HuH-7 (cell line): ENCODE results near the gene BAG5.

Experiments
- DNase-seq: peaks from one replicate; pipeline ENCODE4 v3.0.0; 2011; ENCODE audit warnings: low spot score

Gene BAG5

GRCh38 chr14:103546652-103547454, 15.6 kb downstream of the BAG5 start:
- DNase-seq: peak; percentile 91

DNA sequence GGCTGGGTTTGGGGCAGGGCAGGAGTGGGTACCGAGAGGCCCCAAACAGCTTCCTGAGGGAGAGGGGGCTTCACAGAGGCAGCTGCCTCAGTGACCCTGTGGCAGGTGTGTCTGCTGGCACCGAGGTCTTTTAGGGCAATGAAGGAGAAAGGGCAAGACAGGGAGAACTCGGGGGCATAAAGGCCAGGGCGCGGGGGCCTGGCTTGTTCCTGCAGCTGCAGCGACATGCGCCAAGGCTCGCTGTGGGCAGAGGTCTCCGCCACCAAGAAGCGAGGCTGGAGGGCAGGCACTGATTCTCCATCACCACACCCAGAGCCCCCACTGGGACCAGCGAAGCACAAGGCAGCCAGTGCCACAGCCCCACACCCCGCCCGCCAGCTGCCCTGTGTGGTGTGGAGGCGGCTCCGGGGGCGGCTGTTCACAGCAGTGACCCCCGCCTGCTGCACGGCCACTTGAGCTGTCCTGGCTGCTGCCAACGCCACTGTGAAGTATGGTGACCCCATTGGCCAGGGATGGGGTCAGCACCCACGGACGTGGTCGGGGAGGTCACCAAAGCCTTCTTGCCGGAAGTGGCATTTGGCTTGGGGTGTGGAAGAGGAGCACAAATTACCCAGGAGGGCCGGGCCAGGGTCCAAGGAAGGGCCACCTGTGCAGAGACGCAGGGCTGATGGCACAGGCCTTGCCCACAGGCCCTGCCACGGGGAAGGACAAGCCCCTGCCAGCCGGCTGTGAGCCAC, 16.4 kb downstream of the BAG5 start:
- DNase-seq: no peak

DNA sequence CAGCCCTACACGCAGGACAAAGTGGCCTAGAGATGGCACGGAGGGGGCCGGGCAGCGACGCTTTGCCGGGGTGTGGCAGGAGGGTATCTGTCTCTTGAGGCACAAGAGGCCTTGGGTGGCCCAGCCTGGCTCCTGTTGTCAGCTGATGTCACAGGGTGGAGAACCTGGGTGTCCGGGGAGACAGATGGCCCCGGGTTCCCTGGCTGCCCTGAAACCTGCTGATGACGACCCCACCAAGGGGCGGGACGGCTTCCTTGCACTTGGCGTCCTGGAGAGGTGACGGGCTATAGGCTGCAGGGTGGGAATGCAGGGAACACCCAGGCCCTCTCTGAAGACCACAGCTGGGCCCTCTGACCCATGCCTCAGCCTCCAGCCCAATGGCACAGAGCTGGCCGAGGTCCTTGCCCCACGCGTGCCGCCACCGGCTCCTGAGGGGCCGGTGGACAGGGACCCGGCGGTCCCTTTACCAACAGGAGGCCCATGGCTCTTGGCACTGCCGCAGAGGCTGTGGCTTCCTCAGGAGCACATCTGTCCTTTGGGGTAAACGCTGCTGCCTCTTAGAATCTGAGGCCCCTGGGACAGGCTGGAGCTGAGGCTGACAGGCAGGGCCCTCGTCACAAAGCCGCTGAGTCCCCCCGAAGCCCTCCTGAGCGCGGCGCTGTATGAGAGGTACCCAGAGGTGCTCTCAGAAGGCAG, 17.1 kb downstream of the BAG5 start:
- DNase-seq: no peak

DNA sequence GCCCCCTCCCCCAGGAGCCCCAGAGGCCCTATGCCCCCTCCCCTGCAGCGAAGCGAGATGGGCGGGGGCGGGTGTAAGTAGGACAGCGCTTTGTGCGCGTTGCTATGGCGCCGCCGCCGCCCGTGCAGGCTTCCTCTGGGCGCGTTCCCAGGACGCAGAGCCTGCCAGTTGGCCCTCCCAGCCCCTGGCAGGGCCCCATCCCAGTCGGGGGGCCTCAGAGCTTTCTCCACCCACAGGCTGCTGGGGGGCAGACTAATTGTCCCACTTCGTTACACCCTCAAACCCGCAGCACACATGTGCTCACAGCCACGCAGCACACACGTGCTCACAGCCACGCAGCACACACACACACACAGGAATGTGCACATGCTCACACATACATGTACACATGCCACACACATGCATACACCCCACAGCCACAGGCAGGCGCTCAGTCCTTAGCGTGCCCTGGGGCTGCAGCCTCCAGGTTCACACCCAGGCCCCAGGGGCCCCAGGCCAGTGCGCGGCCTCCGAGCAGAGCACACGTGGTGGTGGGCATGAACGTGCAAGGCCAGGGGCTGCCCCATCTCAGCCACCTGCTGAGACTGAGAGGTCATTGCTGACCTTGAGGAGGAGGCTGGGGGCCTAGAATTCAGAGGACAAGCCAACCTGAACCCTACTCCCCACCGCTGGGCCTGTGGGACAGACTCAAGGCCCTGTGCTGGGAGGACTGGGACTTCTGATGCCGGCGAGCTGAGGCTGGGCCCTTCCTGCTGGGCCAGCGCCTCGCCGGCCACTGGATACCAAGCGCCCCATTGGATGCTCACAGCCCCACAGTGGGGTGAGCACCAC, 17.9 kb downstream of the BAG5 start:
- no peak for DNase-seq

DNA sequence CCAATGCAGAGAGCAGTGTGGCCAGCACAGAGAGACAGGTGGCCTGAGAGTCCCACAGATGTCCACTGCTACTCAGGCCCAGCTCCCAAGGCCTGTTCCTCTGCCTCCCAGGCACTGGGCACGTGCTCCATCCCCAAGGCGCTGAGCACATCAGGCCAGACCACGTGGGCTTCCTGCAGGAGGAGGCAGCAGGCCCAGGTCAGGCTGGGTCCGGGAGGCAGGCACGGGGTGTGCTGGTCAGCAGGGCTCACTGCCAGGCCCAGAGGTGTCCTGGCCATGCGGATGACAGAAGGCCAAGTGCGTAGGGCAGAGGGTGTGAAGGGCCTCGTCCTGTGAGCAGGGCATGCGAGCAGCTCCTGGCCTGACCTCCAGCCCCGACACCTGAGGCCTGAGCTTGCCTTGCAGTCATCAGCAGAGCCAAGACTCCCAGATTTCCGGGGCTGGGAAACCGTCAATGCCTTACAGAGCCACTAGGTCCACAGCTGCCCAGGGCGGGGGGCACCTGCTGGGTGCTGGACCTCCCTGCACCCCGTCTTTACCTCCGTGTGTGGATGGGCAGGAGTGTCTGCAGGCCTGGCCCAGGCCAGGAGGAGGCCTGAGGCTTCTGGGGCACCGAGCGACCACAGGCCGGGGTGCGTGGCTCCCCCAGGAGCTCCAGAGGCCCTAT, 18.6 kb downstream of the BAG5 start:
- DNase-seq: no peak

- no peak for DNase-seq
Measured at GRCh38 chr14:103543140-103543539, 19.3 kb downstream of the BAG5 start.

DNA sequence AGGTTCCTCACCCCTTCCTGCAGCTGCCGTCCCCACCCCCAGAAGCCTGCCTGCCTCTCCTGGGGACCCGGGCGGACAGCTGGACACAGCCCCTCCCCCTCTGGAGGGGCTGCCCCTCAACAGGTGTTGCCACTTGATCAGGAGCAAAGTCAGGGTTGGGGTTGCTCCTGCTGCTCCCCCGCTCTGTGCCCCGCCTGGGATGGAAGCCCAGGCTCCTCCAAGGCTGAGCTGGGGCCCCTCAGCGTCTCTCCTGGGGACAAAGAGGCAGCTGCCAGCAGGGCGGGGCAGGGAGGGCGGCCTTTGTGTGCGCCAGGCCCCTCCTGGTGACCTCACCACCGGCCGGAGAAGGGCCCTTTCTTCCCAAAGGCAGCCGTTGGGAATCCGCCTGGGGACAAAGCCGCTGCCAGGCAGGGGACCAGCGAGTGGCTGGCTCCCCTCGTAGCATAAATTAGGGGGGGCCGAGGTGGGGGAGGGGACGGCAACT, 19.8 kb downstream of the BAG5 start:
- DNase-seq: no peak

DNA sequence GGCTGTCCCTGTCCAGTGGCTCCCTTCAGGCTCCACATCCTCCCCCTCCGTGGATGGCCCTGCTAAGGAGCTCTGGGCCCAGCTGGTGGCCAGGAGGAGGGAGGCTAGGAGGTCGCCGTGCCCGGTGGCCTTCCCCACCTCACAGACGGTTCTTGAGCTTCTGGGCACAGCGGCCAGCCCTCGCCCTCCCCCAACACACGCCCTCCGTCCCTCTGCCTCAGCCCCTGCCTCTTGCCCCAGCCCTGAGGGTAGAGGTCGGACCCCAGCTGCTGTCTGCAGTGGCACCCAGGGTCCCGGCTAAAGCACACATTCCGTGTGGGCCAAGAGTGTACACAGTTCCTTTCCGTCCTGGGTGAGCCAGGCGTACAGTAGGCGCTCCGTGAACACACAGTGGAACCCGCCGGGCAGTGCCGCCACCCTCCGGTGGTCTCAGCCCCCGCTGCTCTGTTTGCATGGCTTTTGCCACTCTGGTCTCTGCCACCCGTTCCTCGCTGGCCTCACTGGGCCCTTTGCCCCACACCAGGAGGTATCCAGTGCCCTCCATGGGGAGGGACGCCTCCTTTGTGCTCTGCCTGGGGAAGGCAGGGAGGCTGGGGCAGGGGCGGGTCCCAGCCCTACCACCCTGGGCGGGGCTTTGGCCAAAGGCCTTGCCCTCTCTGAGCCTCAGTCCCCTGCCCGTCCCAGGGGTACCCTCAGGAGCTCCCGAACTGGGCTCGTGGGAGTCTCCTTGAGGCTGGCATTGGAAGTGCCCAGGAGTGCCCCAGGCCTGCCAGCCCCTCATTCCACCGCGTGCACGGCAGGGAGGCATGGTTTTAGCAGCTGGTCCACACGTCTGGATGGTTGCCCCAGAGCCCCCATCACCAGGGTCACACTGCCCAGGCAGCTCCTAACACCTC, 20.5 kb downstream of the BAG5 start:
- no peak for DNase-seq

DNA sequence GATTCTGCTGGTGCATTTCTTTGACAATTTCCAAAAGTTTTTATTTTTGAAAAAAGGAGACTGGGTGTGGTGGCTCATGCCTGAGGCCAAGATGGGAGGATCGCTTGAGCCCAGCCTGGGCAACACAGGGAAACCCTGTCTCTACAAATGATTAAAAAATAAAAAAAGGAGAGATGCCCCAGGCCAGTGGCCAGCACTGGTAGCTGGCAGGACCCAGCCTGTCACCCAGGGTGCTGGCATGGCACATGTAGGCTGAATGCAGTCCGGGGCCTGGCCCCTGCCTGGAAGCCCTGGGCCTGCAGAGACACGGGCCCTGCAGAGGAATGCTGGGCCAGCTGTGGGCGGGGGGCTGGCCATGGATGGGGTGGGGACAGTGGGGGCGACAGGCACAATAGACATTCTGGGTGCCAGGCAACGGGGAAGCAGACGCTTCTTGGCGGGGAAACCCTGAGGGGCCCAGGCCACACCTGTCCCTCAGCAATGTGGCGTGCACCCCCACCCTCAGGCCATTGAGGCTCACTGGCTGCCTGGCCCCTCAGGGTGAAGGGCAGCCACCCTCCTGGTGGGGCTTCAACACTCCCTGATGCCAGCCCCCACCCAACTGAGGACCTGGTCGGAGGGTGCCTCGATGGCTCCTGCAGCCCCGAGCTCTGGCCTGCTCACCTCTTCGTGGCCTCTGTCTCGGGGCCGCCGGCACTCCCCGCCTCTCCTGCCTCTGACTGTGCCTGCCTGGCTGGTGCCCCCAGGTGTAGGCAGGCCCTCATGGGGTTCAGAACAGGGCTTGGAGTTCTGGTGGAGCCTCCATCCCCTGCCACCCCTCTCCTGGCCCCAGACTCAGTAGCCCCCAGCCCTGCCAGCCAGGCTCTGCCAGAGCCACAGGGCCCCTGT, 21.4 kb downstream of the BAG5 start:
- no peak for DNase-seq

GRCh38 chr14:103539056-103539825, 23.2 kb downstream of the BAG5 start:
- no peak for DNase-seq

DNA sequence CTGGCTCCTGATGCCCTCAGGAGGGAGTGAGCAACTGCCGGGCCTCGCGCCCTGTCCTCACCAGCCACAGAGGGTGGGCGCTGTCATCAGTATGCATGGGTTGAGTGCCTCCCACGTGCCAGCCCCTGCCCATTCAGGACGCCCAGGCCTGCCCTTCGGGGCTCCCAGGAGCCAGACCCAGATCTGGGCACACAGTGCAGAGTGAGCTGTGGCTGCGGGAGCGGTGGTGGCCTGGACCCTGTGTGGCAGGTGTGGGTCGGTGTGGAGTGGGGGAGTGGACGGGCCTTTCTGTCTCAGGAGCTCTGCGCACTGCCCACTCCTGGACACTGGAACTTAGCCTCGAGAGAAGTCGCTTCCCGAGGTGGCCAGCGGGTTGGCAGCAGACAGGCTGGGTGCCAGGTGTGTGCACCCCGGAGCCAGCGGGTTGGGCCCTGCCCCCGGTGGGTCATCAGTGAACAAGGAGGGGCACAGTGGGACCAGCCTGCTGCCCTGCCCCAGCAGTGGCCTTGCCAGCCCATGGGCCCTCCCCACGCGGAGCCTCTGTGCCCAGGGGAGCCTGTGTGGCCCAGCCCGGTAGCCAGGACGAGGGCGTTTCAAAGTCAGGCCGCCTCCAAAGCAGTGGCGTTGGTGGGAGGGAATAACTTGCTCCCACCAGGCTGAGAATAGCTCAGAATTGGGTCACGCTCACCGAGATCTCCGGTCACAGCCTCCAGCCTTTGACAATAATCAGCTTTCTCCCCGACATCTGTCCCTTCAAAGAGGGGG, 24.0 kb downstream of the BAG5 start:
- DNase-seq: no peak

GRCh38 chr14:103537175-103537990, 25.1 kb downstream of the BAG5 start:
- no peak for DNase-seq

DNA sequence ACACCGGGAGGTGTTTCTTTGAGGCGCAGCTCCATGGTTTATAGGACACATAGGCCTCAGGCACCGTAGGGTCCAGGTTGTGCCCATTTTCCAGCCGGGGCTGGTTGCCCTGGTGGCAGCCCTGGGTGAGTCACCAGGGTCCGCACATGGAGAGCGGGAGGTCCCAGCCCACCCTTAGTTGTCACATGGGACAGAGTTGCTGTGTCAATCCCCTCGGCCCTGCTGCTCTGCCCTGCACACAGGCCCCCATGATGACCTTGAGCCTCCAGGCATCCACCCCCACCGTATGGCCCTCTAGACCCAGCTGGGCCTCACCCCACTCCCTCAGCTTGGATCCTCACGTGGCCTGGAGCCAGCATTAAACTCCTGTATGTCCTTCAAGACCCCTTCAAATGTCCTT, 25.8 kb downstream of the BAG5 start:
- no peak for DNase-seq

- DNase-seq: no peak
Measured at GRCh38 chr14:103535891-103536565, 26.4 kb downstream of the BAG5 start.

DNA sequence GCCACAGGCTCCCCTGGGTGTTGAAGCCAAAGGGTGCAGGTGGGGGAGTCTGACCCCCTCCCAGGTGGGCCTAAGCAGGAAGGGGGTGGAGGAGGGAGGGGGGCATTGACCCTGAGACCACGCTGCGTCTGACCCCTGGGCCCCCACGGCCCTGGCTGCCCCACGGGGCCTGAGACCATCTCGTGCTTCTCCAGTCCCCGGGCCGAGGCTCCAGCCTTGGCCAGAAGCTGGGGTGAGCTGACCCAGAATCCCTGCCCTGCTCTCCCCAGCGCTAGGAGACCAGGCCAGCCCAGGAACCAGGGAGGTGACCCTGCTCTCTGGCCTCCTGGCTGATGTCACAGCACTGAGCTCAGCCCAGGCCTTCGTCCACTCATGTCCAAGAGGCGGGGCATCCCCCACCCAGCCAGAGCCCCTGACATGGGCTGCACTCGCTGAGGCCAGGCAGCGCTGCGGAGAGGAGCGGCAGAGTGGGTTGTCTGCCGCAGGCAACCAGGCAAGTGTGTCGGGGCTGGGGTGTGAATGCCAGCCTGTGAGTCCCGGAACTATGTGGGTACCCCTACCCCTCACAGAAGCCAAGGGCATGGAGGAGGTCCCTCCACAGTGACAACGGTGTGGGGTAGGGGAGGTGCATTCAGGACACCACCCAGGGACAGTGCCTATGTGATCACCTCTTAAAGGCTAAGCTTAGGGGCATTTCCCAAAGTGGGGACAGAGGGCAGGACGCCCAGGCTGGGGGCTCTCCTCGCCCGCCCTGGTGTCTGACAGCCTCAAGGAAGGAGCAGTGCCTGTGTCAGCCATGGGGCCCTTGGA, 27.2 kb downstream of the BAG5 start:
- DNase-seq: no peak
